Measurements from ENCODE around the gene CD300A.

The CD300A gene

GRCh38 chr17:74520790-74521480, 54.5 kb downstream of the CD300A start:
- no peak for DNase-seq (ENCODE audit: low read depth)

GRCh38 chr17:74521701-74522201, 55.3 kb downstream of the CD300A start:
- DNase-seq (ENCODE audit: low read depth): no peak

GRCh38 chr17:74522381-74523105, 56.1 kb downstream of the CD300A start:
- no peak for DNase-seq (ENCODE audit: low read depth)

DNA sequence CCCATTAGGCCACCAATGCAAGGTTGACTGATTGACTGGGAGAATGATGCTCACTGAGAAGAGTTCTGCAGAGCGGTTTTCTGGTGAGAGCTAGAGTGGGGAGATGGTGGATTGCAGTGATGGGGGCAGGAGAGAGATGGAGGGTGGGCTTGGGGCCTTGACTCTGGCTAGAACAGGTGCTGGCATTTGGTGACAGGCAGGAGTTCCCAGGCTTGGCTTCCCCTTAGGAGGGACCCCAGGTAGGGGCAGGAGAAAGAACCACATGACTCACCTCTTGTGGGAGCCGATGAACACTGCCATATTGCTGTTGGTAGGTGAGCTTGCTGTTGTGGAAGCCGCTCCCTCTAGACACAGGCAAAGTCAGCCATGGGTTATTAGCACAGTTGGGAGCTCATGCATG, 56.9 kb downstream of the CD300A start:
- DNase-seq (ENCODE audit: low read depth): no peak

- DNase-seq (ENCODE audit: low read depth): no peak
Observed at GRCh38 chr17:74524653-74525464, 58.4 kb downstream of the CD300A start.

GRCh38 chr17:74525465-74525725, 59.0 kb downstream of the CD300A start:
- DNase-seq (ENCODE audit: low read depth): no peak

- DNase-seq (ENCODE audit: low read depth): no peak
Observed at GRCh38 chr17:74525781-74526288, 59.4 kb downstream of the CD300A start.

- DNase-seq (ENCODE audit: low read depth): no peak
Observed at GRCh38 chr17:74526681-74527080, 60.2 kb downstream of the CD300A start.

DNA sequence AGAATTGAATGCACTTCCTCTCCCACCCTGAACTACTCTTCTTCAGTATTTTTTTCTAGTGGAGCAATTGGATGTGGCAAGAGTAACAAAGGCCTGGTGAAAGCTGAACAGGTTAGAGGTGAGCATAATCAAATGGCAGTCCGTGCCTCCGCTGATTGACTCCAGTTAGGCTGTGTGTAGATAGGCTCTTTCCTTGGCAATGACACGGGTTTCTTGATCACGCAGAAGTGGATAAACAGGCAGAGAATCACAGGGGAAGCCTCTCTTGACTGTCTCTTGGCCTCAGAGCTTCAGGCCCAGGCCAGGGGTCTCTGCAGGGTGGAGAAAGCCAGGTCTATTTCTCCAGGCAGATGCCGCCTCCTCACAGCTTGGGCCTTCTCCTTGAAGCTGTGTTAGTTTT, 60.6 kb downstream of the CD300A start:
- no peak for DNase-seq (ENCODE audit: low read depth)

DNA sequence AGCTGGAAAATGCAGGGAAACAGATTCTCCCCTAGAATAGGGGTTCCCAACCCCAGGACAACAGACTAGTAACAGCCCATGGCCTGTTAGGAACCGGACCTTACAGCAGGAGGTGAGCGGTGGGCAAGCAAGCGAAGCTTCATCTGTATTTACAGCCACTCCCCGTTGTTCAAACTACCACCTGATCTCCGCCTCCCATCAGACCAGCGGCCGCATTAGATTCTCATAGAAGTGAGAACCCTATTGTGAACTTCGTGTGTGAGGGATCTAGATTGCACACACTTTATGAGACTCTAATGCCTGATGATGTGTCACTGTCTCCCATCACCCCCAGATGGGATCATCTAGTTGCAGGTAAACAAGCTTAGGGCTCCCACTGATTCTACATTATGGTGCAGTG, 61.3 kb downstream of the CD300A start:
- DNase-seq (ENCODE audit: low read depth): no peak

- DNase-seq (ENCODE audit: low read depth): no peak
Observed at GRCh38 chr17:74528491-74529199, 62.2 kb downstream of the CD300A start.

GRCh38 chr17:74529243-74529642, 62.8 kb downstream of the CD300A start:
- no peak for DNase-seq (ENCODE audit: low read depth)

DNA sequence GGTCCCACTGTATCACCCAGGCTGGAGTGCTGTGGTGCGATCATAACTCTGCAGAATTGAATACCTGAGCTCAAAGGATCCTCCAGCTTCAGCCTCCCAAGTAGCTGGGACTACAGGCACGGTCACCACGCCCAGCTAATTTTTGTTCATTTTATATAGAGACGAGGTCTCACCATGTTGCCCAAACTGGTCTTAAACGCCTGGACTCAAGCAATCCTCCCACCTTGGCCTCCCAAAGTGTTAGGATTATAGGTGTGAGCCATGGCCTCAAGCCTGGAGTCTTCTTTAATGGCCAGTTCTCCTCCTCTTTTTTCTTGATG, 64.4 kb downstream of the CD300A start:
- DNase-seq (ENCODE audit: low read depth): no peak

DNA sequence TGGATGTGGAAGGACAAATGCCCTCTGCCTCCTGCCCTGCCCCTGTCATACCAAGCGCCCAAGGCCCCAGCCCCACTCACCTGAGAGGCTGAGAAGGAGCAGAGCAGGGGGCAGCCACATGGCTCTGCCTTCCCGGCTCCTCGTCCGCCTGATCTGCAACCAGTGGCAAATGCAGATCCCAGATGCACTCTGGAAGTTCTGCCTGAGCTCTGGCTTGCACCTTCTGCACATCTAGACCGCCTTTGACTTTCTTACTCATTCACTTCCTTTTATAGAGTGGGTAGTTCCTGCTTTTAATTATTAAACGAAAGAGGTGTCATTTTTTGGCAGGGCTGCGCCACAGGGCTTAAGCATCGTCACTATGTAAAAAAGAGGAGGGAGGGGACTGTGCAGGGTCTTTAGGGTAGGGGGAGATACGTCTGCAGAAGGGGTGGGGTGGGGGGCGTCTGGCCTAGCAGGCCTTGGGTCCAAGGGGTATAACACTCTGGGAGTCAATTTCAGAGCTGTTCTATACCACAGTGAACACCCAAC, 64.9 kb downstream of the CD300A start, which contains the start of gene CD300LB:
TSS of gene CD300LB (minus strand) at position 245 of the 531 bp plus-strand sequence. CDS start at position 120, 125 bp downstream.
- DNase-seq (ENCODE audit: low read depth): no peak

GRCh38 chr17:74532115-74532514, 65.7 kb downstream of the CD300A start:
- no peak for DNase-seq (ENCODE audit: low read depth)

Measured in HS-5 (cell line).